ENCODE results near the gene BCL7C. TPM values are rescaled to one million over a fixed set of nuclear protein-coding genes. Genes with fewer than 3 reads are reported as not detected.

The BCL7C gene
- total and polyA plus RNA-seq, 2 of the 13 experiments (the other 11 are each of a cell fraction or from before 2014, with no cell fraction given): 17.7 to 33.8 TPM

- TF ChIP-seq PATZ1 (CRISPR knock-in tag; IDR thresholded peaks at IDR 0.05) (no peak), GPN1 (CRISPR knock-in tag; IDR thresholded peaks at IDR 0.05; ENCODE audit: borderline replicate concordance) (no peak; the same call in 1 of the 2 replicates), ZBTB26 (CRISPR knock-in tag; IDR thresholded peaks at IDR 0.05; ENCODE audit: borderline replicate concordance) (no peak; the same call in 1 of the 2 replicates), ZNF687 (CRISPR knock-in tag; IDR thresholded peaks at IDR 0.05) (peak; percentile 36; the same call in 1 of the 2 replicates), ZMYM3 (CRISPR knock-in tag; IDR thresholded peaks at IDR 0.05) (no peak), THRA (CRISPR knock-in tag; IDR thresholded peaks at IDR 0.05; ENCODE audit: borderline replicate concordance) (peak; percentile 28; the same call in 1 of the 2 replicates), IRX3 (CRISPR knock-in tag; IDR thresholded peaks at IDR 0.05; ENCODE audit: borderline replicate concordance, low read depth) (no peak), ZKSCAN8 (CRISPR knock-in tag; IDR thresholded peaks at IDR 0.05; ENCODE audit: borderline replicate concordance) (peak; percentile 30; the same call in 1 of the 2 replicates), PHF21A (CRISPR knock-in tag; IDR thresholded peaks at IDR 0.05) (no peak), CREM (IDR thresholded peaks at IDR 0.05) (peak; percentile 100), CREM (CRISPR knock-in tag; IDR thresholded peaks at IDR 0.05) (peak; percentile 64; the same call in 1 of the 2 replicates), E2F1 (CRISPR knock-in tag; IDR thresholded peaks at IDR 0.05) (peak; percentile 55; the same call in 1 of the 2 replicates), DNMT3B (CRISPR knock-in tag; conservative IDR thresholded peaks at IDR 0.05) (no peak; the same call in 1 of the 2 replicates), ZNF614 (CRISPR knock-in tag; IDR thresholded peaks at IDR 0.05; ENCODE audit: borderline replicate concordance) (peak; percentile 39; the same call in 1 of the 2 replicates), POGZ (CRISPR knock-in tag; IDR thresholded peaks at IDR 0.05) (0 out of 2 replicates have a peak, but pooled peaks have one; percentile 56), ETV5 (CRISPR knock-in tag; IDR thresholded peaks at IDR 0.05; ENCODE audit: borderline replicate concordance) (peak; percentile 61; the same call in 1 of the 2 replicates), PCBP2 (optimal IDR thresholded peaks at IDR 0.05; ENCODE audit: low read depth, low read length, poor library complexity, severe bottlenecking) (no peak), ZNF160 (CRISPR knock-in tag; IDR thresholded peaks at IDR 0.05) (peak; percentile 23; the same call in 1 of the 2 replicates), RXRB (CRISPR knock-in tag; IDR thresholded peaks at IDR 0.05; ENCODE audit: borderline replicate concordance) (peak; percentile 48; the same call in 1 of the 2 replicates)
Observed at GRCh38 chr16:30922420-30922959, 28.6 kb upstream of the BCL7C start (continued).

Data from HepG2 (cell line).